ENCODE measurements around the gene SYNGR3.

Gene SYNGR3

GRCh38 chr16:1971796-1972489 is 17.8 kb upstream of the SYNGR3 start, which contains the start of gene TBL3:
Gene TBL3 (plus strand): TSS chr16:1972053. CDS start chr16:1972165, 112 bp downstream.
- Histone ChIP-seq H3K27ac (ENCODE audit: low read depth, low read length, severe bottlenecking) (peak within 1 kb of the TSS; percentile 87), H3K4me3 (ENCODE audit: extremely low read depth, insufficient read depth, low read length, poor library complexity, severe bottlenecking) (peak within 1 kb of the TSS; percentile 100), H3K9me3 (ENCODE audit: control insufficient read depth, low read length) (no peaks in the 10 kb centered on the region), H3K4me1 (ENCODE audit: control insufficient read depth, insufficient read depth, low read length, poor library complexity, severe bottlenecking) (peaks cover 8% of the 10 kb centered on the region), H3K36me3 (ENCODE audit: control insufficient read depth, insufficient read depth, low read length) (peaks cover 31% of the 10 kb centered on the region)
- 1% methylated on average over 57 to 74 of the region's 78 CpGs for WGBS, 2 experiments (ENCODE audit: insufficient coverage in 2 of 2)

- Histone ChIP-seq H3K27ac (ENCODE audit: low read depth, low read length, severe bottlenecking) (no peak overlapping the region), H3K36me3 (ENCODE audit: control insufficient read depth, insufficient read depth, low read length) (peaks cover 36% of the 10 kb centered on the region), H3K4me3 (ENCODE audit: extremely low read depth, insufficient read depth, low read length, poor library complexity, severe bottlenecking) (peak overlapping the region; percentile 100), H3K4me1 (ENCODE audit: control insufficient read depth, insufficient read depth, low read length, poor library complexity, severe bottlenecking) (peaks cover 8% of the 10 kb centered on the region), H3K9me3 (ENCODE audit: control insufficient read depth, low read length) (no peaks in the 10 kb centered on the region)
- 5 to 6% methylated on average over 17 to 18 of the region's 22 CpGs for WGBS, 2 experiments (ENCODE audit: insufficient coverage in 2 of 2)
Measured at GRCh38 chr16:1972490-1972877, 17.3 kb upstream of the SYNGR3 start.

DNA sequence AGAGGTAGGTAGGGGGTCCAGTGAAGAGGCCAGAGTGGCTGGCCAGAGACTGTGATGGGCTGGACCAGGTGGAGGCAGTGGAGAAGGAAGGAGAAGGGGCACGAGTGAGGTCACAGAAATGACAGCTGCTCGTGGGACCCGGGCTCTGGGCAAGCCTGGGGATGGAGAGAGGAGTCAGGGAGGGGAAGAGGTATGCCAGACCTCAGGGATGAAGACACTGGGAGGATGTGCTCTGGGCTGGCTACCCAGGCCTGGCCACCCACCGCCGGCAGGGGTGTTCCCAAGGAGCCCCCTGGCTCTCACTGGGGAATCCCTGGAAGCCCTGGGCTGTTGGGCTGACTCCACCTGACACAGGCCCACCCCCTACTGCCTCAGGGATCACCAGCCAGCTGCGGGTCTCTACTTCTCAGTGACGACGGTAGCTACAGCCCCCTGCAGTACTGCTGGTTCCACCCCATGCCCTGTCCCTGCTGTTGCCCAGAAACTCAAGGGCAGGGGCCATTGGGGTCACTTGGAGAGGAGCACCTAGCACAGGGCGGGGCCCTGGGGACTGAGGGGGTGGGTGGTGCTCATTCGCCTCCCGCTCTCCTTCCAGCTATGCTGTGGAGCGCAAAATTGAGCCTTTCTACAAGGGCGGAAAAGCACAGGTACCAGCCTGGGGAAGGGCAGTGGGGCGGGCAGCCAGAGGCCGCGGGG is 16.2 kb upstream of the SYNGR3 start:
- Histone ChIP-seq H3K27ac (ENCODE audit: low read depth, low read length, severe bottlenecking) (no peak overlapping the region), H3K36me3 (ENCODE audit: control insufficient read depth, insufficient read depth, low read length) (peaks cover 48% of the 10 kb centered on the region), H3K9me3 (ENCODE audit: control insufficient read depth, low read length) (no peaks in the 10 kb centered on the region), H3K4me1 (ENCODE audit: control insufficient read depth, insufficient read depth, low read length, poor library complexity, severe bottlenecking) (peaks cover 8% of the 10 kb centered on the region), H3K4me3 (ENCODE audit: extremely low read depth, insufficient read depth, low read length, poor library complexity, severe bottlenecking) (no peak overlapping the region)
- WGBS, 2 experiments (ENCODE audit: insufficient coverage in 2 of 2) = 92 to 99% methylated on average over 13 to 14 of the region's 16 CpGs

- no peak overlapping the region for H3K27ac ChIP-seq (ENCODE audit: low read depth, low read length, severe bottlenecking)
- no peak overlapping the region for H3K4me3 ChIP-seq (ENCODE audit: extremely low read depth, insufficient read depth, low read length, poor library complexity, severe bottlenecking)
- no peaks in the 10 kb centered on the region for H3K9me3 ChIP-seq (ENCODE audit: control insufficient read depth, low read length)
- H3K4me1 ChIP-seq (ENCODE audit: control insufficient read depth, insufficient read depth, low read length, poor library complexity, severe bottlenecking) = peaks cover 10% of the 10 kb centered on the region
- 97% methylated on average over 32 to 33 of the region's 42 CpGs for WGBS, 2 experiments (ENCODE audit: insufficient coverage in 2 of 2)
- peaks cover 50% of the 10 kb centered on the region for H3K36me3 ChIP-seq (ENCODE audit: control insufficient read depth, insufficient read depth, low read length)
Measured at GRCh38 chr16:1974157-1975070, 15.4 kb upstream of the SYNGR3 start.

DNA sequence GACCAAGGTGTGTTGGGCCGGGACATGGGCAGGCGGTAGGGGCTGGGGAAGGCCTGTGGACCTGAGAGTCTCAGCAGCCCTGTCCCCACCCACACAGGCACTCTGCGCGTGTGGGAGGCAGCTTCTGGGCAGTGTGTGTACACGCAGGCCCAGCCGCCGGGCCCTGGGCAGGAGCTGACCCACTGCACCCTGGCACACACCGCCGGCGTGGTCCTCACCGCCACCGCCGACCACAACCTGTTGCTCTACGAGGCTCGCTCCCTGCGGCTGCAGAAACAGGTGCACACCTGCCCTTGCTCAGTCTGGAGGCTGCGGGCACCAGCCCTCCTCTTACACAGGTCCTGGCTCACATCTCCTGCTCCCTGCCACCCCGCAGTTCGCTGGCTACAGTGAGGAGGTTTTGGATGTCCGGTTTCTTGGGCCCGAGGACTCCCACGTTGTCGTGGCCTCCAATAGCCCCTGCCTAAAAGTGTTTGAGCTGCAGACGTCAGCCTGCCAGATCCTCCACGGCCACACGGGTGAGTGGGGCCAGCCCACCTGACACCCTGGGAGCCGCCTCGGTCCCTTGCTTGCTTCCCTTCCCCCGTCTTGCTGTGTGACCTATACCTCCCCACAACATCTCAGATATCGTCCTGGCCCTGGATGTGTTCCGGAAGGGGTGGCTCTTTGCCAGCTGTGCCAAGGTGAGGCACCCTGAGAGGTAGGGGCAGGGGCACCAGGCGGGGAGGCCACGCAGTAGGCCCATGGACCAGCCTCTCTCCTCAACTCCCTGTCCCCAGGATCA is 14.1 kb upstream of the SYNGR3 start:
- H3K27ac ChIP-seq (ENCODE audit: low read depth, low read length, severe bottlenecking) = no peak overlapping the region
- peaks cover 50% of the 10 kb centered on the region for H3K36me3 ChIP-seq (ENCODE audit: control insufficient read depth, insufficient read depth, low read length)
- 97% methylated on average over 27 to 30 of the region's 33 CpGs for WGBS, 2 experiments (ENCODE audit: insufficient coverage in 2 of 2)
- H3K4me1 ChIP-seq (ENCODE audit: control insufficient read depth, insufficient read depth, low read length, poor library complexity, severe bottlenecking) = peaks cover 14% of the 10 kb centered on the region
- no peak overlapping the region for H3K4me3 ChIP-seq (ENCODE audit: extremely low read depth, insufficient read depth, low read length, poor library complexity, severe bottlenecking)
- H3K9me3 ChIP-seq (ENCODE audit: control insufficient read depth, low read length) = no peaks in the 10 kb centered on the region

GRCh38 chr16:1976216-1976520 is 13.6 kb upstream of the SYNGR3 start:
- Histone ChIP-seq H3K4me1 (ENCODE audit: control insufficient read depth, insufficient read depth, low read length, poor library complexity, severe bottlenecking) (peaks cover 14% of the 10 kb centered on the region), H3K4me3 (ENCODE audit: extremely low read depth, insufficient read depth, low read length, poor library complexity, severe bottlenecking) (no peak overlapping the region), H3K36me3 (ENCODE audit: control insufficient read depth, insufficient read depth, low read length) (peaks cover 50% of the 10 kb centered on the region), H3K27ac (ENCODE audit: low read depth, low read length, severe bottlenecking) (no peak overlapping the region), H3K9me3 (ENCODE audit: control insufficient read depth, low read length) (no peaks in the 10 kb centered on the region)
- WGBS, 2 experiments (ENCODE audit: insufficient coverage in 2 of 2) = 97 to 98% methylated on average over 6 to 7 of the region's 8 CpGs

DNA sequence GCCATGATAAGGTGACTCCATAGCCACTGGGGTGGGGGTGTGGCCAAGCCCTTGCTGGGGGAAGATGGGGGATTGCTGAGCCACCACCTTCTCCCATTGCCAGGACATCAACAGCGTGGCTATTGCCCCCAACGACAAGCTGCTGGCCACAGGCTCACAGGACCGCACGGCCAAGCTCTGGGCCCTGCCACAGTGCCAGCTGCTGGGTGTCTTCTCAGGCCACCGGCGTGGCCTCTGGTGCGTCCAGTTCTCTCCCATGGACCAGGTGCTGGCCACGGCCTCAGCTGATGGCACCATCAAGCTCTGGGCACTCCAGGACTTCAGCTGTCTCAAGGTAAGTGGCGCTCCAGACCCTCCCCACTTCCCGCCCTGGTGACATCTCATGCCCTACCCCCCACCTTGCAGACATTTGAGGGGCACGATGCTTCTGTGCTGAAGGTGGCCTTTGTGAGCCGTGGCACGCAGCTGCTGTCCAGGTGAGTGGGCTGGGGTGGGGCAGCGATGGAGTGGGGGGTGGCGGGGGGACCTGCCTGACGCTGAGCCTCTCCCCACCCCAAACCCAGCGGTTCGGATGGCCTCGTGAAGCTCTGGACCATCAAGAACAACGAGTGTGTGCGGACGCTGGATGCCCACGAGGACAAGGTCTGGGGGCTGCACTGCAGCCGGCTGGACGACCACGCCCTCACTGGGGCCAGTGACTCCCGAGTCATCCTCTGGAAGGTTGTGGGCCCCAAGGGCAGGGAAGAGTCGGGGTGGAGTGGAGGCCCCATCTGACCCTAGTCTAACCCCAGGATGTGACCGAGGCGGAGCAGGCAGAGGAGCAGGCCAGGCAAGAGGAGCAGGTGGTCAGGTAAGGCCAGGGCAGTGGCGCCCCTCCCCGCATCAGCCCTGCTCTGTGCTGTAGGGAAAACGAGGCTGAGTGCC is 12.6 kb upstream of the SYNGR3 start:
- peaks cover 50% of the 10 kb centered on the region for H3K36me3 ChIP-seq (ENCODE audit: control insufficient read depth, insufficient read depth, low read length)
- 97 to 98% methylated on average over 30 to 33 of the region's 33 CpGs for WGBS, 2 experiments (ENCODE audit: insufficient coverage in 2 of 2)
- peaks cover 14% of the 10 kb centered on the region for H3K4me1 ChIP-seq (ENCODE audit: control insufficient read depth, insufficient read depth, low read length, poor library complexity, severe bottlenecking)
- H3K9me3 ChIP-seq (ENCODE audit: control insufficient read depth, low read length) = no peaks in the 10 kb centered on the region
- no peak overlapping the region for H3K27ac ChIP-seq (ENCODE audit: low read depth, low read length, severe bottlenecking)
- no peak overlapping the region for H3K4me3 ChIP-seq (ENCODE audit: extremely low read depth, insufficient read depth, low read length, poor library complexity, severe bottlenecking)

- WGBS, 2 experiments (ENCODE audit: insufficient coverage in 2 of 2) = 95 to 96% methylated on average over 13 of the region's 18 CpGs
- Histone ChIP-seq H3K4me3 (ENCODE audit: extremely low read depth, insufficient read depth, low read length, poor library complexity, severe bottlenecking) (no peak overlapping the region), H3K9me3 (ENCODE audit: control insufficient read depth, low read length) (no peaks in the 10 kb centered on the region), H3K27ac (ENCODE audit: low read depth, low read length, severe bottlenecking) (no peak overlapping the region), H3K36me3 (ENCODE audit: control insufficient read depth, insufficient read depth, low read length) (peaks cover 50% of the 10 kb centered on the region), H3K4me1 (ENCODE audit: control insufficient read depth, insufficient read depth, low read length, poor library complexity, severe bottlenecking) (peaks cover 14% of the 10 kb centered on the region)
Measured at GRCh38 chr16:1977875-1978268, 11.9 kb upstream of the SYNGR3 start.

DNA sequence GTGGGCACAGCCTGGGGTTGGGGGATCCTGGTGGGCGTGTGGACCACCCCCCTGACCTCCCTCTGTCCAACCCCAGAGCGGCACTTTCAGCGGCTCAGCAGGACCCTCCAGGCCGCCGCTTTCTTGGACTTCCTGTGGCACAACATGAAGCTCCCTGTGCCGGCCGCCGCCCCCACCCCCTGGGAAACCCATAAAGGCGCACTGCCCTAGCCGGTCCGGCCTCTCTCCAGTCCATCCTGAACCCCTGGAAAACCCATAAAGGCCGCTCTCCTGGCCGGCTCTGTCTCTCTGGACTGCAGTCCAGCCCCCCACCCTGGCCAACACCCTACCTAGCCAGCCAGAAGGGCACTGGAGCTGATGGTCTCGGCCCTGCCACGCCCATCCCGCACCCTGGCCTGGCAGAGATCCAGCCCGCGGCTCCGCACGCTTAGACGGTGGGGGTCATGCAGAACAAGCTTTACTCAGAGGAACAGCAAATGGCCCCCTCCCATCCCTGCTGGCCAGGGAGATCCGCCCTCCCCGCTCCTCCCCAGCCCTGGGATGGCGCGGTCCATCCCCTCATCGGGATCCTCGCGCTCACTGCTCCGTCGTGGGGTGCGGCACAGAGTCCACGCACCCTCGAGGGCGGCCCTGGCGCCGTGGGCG is 11.2 kb upstream of the SYNGR3 start:
- Histone ChIP-seq H3K9me3 (ENCODE audit: control insufficient read depth, low read length) (no peaks in the 10 kb centered on the region), H3K4me3 (ENCODE audit: extremely low read depth, insufficient read depth, low read length, poor library complexity, severe bottlenecking) (peak overlapping the region; percentile 8), H3K27ac (ENCODE audit: low read depth, low read length, severe bottlenecking) (no peak overlapping the region), H3K36me3 (ENCODE audit: control insufficient read depth, insufficient read depth, low read length) (peaks cover 50% of the 10 kb centered on the region), H3K4me1 (ENCODE audit: control insufficient read depth, insufficient read depth, low read length, poor library complexity, severe bottlenecking) (peaks cover 9% of the 10 kb centered on the region)
- WGBS, 2 experiments (ENCODE audit: insufficient coverage in 2 of 2) = 85 to 89% methylated on average over 37 of the region's 37 CpGs

All from mesodermal cell (in vitro differentiated cells).